ENCODE results near the gene SAC3D1. TPM values are rescaled to one million over a fixed set of nuclear protein-coding genes. Genes with fewer than 3 reads are reported as not detected.

SAC3D1 gene
- total RNA-seq, 1 experiment from 2014 or later = 33.9 TPM

GRCh38 chr11:65014726-65015227 is 26.2 kb upstream of the SAC3D1 start:
- H3K27me3 ChIP-seq (ENCODE audit: insufficient read depth, low read depth) = no peaks in the 10 kb centered on the region
- H3K9me3 ChIP-seq (ENCODE audit: insufficient read depth, low read depth) = no peaks in the 10 kb centered on the region
- intact Hi-C loops (cut with micrococcal nuclease; ENCODE audit: unreplicated experiment) = loop anchor here (1.0 to 10.0 kb wide), 4 partner anchors 97 to 240 kb away; partner anchors contain the start of genes ATG2A, CAPN1, SF1 and ZNHIT2
- H3F3A ChIP-seq (ENCODE audit: insufficient read depth, low read depth) = peaks cover 25% of the 10 kb centered on the region
- no peaks in the 10 kb centered on the region for H3K36me3 ChIP-seq (ENCODE audit: low read depth)
- TF ChIP-seq EZH2 (IDR thresholded peaks at IDR 0.05; ENCODE audit: low read depth) = no peak
- TF ChIP-seq, protein P1, sequence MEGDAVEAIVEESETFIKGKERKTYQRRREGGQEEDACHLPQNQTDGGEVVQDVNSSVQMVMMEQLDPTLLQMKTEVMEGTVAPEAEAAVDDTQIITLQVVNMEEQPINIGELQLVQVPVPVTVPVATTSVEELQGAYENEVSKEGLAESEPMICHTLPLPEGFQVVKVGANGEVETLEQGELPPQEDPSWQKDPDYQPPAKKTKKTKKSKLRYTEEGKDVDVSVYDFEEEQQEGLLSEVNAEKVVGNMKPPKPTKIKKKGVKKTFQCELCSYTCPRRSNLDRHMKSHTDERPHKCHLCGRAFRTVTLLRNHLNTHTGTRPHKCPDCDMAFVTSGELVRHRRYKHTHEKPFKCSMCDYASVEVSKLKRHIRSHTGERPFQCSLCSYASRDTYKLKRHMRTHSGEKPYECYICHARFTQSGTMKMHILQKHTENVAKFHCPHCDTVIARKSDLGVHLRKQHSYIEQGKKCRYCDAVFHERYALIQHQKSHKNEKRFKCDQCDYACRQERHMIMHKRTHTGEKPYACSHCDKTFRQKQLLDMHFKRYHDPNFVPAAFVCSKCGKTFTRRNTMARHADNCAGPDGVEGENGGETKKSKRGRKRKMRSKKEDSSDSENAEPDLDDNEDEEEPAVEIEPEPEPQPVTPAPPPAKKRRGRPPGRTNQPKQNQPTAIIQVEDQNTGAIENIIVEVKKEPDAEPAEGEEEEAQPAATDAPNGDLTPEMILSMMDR (conservative IDR thresholded peaks at IDR 0.05) = no peak
- no peaks in the 10 kb centered on the region for H3K9me2 ChIP-seq (ENCODE audit: insufficient read depth)
- H4K20me1 ChIP-seq (ENCODE audit: insufficient read depth) = no peaks in the 10 kb centered on the region
- DNase-seq = no peak
- BruUV-seq (replicated peaks) = TSS peak; percentile 48
- H3K79me2 ChIP-seq (ENCODE audit: low read depth) = peaks cover 15% of the 10 kb centered on the region
- H2AFZ ChIP-seq = peak overlapping the region; percentile 96
- H3K27ac ChIP-seq = peak overlapping the region; percentile 71
- peak overlapping the region; percentile 76 for H3K4me3 ChIP-seq
- ChIA-PET CTCF (interaction anchor here (0.5 to 1.2 kb wide), 5 partner anchors 12 to 1080 kb away, joined by 3 read pairs; no protein-coding TSS in a partner anchor), POLR2A (ENCODE audit: unreplicated experiment) (interaction anchor here (0.6 to 1.3 kb wide), 2 partner anchors 12 to 80 kb away, joined by 3 to 5 read pairs; partner anchors contain the start of gene SNX15)
- H3K4me2 ChIP-seq = peak overlapping the region; percentile 93
- peaks cover 14% of the 10 kb centered on the region for H3K4me1 ChIP-seq (replicated peaks; ENCODE audit: insufficient read depth)

DNA sequence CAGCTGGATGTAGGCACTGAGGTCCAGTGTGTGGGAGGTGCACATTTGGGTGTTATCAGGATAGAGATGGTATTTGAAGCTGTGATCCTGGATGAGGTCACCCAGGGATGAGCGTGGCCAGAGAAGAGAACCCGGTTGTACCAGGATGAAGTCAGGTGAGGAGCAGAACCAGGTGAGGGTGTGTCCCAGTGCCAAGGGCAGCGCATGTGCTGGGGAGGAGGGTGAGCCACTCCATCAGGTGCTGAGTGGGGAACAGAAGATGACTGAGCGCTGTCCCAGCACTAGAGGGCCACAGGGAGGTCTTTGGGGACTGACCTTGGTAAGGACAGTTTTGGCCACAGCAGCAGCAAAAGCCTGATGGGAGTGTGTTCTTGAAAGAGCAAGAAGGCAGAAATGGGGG is 24.3 kb upstream of the SAC3D1 start:
- POLR2A ChIA-PET (ENCODE audit: unreplicated experiment) = interaction anchor here (0.6 kb wide), 1 partner anchor 148 kb away, joined by 4 read pairs; no protein-coding TSS in a partner anchor

GRCh38 chr11:65017937-65018336 is 23.1 kb upstream of the SAC3D1 start:
- Histone ChIP-seq H3K27ac (no peak overlapping the region), H2AFZ (no peak overlapping the region), H4K20me1 (ENCODE audit: insufficient read depth) (no peaks in the 10 kb centered on the region), H3K4me2 (no peak overlapping the region), H3F3A (ENCODE audit: insufficient read depth, low read depth) (peaks cover 15% of the 10 kb centered on the region; the same call in 1 of the 2 replicates), H3K36me3 (ENCODE audit: low read depth) (no peaks in the 10 kb centered on the region), H3K4me1 (replicated peaks; ENCODE audit: insufficient read depth) (peaks cover 13% of the 10 kb centered on the region), H3K79me2 (ENCODE audit: low read depth) (peaks cover 15% of the 10 kb centered on the region), H3K9me2 (ENCODE audit: insufficient read depth) (no peaks in the 10 kb centered on the region), H3K9me3 (ENCODE audit: insufficient read depth, low read depth) (no peaks in the 10 kb centered on the region), H3K4me3 (no peak overlapping the region), H3K27me3 (ENCODE audit: insufficient read depth, low read depth) (no peaks in the 10 kb centered on the region)
- ChIA-PET CTCF (no interaction called here), POLR2A (ENCODE audit: unreplicated experiment) (no interaction called here)
- intact Hi-C loops (cut with micrococcal nuclease; ENCODE audit: unreplicated experiment) = loop anchor here (10.0 kb wide), 1 partner anchor 243 kb away; the partner anchor contains the start of gene SF1
- BruUV-seq (replicated peaks) = no TSS peak
- TF ChIP-seq, protein P1 (conservative IDR thresholded peaks at IDR 0.05) = no peak
- TF ChIP-seq EZH2 (IDR thresholded peaks at IDR 0.05; ENCODE audit: low read depth) = no peak
- no peak for DNase-seq

More for the DNA sequence above, 24.3 kb upstream of the SAC3D1 start:
- H3K36me3 ChIP-seq (ENCODE audit: low read depth) = no peaks in the 10 kb centered on the region
- no peak for DNase-seq
- no TSS peak for BruUV-seq (replicated peaks)
- intact Hi-C loops (cut with micrococcal nuclease; ENCODE audit: unreplicated experiment) = loop anchor here (10.0 kb wide), 1 partner anchor 242 kb away; the partner anchor contains the start of gene SF1
- no peak overlapping the region for H3K4me2 ChIP-seq
- H3K9me2 ChIP-seq (ENCODE audit: insufficient read depth) = no peaks in the 10 kb centered on the region
- no peak overlapping the region for H2AFZ ChIP-seq
- H3K27me3 ChIP-seq (ENCODE audit: insufficient read depth, low read depth) = no peaks in the 10 kb centered on the region
- H3K9me3 ChIP-seq (ENCODE audit: insufficient read depth, low read depth) = no peaks in the 10 kb centered on the region
- TF ChIP-seq, protein P1 (conservative IDR thresholded peaks at IDR 0.05) = no peak
- no peak for TF ChIP-seq EZH2 (IDR thresholded peaks at IDR 0.05; ENCODE audit: low read depth)
- peaks cover 20% of the 10 kb centered on the region; the same call in 1 of the 2 replicates for H3F3A ChIP-seq (ENCODE audit: insufficient read depth, low read depth)
- H3K79me2 ChIP-seq (ENCODE audit: low read depth) = peaks cover 15% of the 10 kb centered on the region
- CTCF ChIA-PET = no interaction called here
- peaks cover 14% of the 10 kb centered on the region for H3K4me1 ChIP-seq (replicated peaks; ENCODE audit: insufficient read depth)
- H4K20me1 ChIP-seq (ENCODE audit: insufficient read depth) = no peaks in the 10 kb centered on the region
- no peak overlapping the region for H3K4me3 ChIP-seq
- H3K27ac ChIP-seq = no peak overlapping the region

Measured in PC-9 (cell line).